Endothelial cell (in vitro differentiated cells): ENCODE measurements around the gene PAQR9. TPM values are rescaled to one million over a fixed set of nuclear protein-coding genes. Genes with fewer than 3 reads are reported as not detected.

Experiments
- DNase-seq: peaks from one replicate; pipeline ENCODE4 v3.0.0; 2021; ENCODE audit warnings: low spot score
- H3K27ac Mint-ChIP-seq: one replicate; pipeline ENCODE4 v1.8.0; 2021; ENCODE audit warnings: mixed read lengths, inconsistent platforms; ENCODE audit not compliant: unreplicated experiment
- H3K27me3 Mint-ChIP-seq: one replicate; pipeline ENCODE4 v1.8.0; 2021; ENCODE audit warnings: mild to moderate bottlenecking, moderate library complexity, mixed read lengths, inconsistent platforms; ENCODE audit not compliant: unreplicated experiment
- H3K36me3 Mint-ChIP-seq: one replicate; pipeline ENCODE4 v1.8.0; 2021; ENCODE audit warnings: mild to moderate bottlenecking, low read depth, mixed read lengths, inconsistent platforms; ENCODE audit not compliant: unreplicated experiment
- H3K4me1 Mint-ChIP-seq: one replicate; pipeline ENCODE4 v1.8.0; 2021; ENCODE audit warnings: mild to moderate bottlenecking, mixed read lengths, inconsistent platforms; ENCODE audit not compliant: unreplicated experiment
- H3K4me3 Mint-ChIP-seq: one replicate; pipeline ENCODE4 v1.8.0; 2021; ENCODE audit warnings: mild to moderate bottlenecking, mixed read lengths, inconsistent platforms; ENCODE audit not compliant: unreplicated experiment
- H3K9me3 Mint-ChIP-seq: one replicate; pipeline ENCODE4 v1.8.0; 2021; ENCODE audit warnings: mixed read lengths, inconsistent platforms; ENCODE audit not compliant: unreplicated experiment
- total RNA-seq: library from RNA; stranded (reverse); fragmentation: NEBNext Ultra II Directional; extraction: Animal tissue kit (Norgen Biotek cat#: 25700); gene quantifications from one replicate; pipeline ENCODE4 v1.2.1, GENCODE V29; 2021; ENCODE audit not compliant: unreplicated experiment
- TF ChIP-seq, protein P1 (sequence below): fragments of 200-600 bp; sonication (generic); IDR thresholded peaks from one replicate; pipeline ENCODE4 v1.5.0; 2021; ENCODE audit warnings: antibody characterized with exemption; ENCODE audit not compliant: unreplicated experiment

The PAQR9 gene
- total RNA-seq, 1 donor from 2014 or later: not detected

DNA sequence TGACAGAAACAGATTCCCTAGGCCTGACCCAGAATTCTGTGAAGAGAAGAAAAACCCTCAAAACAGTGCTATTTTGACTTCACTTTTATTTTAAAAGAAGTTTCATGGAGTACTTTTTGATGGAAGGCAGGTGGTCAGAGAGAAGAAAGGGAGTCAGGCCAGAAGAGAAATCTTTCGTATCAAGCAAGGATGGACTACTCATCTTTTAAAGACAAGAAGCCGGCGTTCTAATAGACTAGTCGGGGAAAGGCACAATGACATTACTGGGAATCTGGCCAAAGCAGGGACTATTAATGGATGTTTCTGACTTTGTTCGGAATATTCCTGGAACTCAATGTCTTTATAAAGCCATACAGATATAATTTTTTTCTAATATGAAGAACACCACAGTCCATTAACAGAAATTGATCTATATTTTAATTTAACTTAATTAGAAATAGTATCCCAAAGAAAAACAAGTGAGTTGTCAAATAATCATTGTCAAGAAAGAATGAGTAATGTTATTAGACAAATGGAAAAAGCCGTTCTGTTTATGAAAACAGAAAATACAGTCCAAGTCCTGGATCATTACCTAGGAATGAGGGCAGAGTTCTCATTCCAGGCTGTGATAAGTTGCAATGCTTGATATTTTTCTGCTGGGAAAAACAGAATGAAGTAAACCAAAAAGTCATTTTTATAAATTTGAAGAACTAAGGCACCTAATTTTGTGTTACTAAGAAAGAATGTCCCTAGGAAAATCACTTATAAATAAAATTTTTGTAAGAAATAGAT lies 50.9 kb downstream of the PAQR9 start:
- DNase-seq: no peak
- no peaks in the 10 kb centered on the region for H3K9me3 Mint-ChIP-seq

More for the DNA sequence above, 50.9 kb downstream of the PAQR9 start:
- TF ChIP-seq, protein P1, sequence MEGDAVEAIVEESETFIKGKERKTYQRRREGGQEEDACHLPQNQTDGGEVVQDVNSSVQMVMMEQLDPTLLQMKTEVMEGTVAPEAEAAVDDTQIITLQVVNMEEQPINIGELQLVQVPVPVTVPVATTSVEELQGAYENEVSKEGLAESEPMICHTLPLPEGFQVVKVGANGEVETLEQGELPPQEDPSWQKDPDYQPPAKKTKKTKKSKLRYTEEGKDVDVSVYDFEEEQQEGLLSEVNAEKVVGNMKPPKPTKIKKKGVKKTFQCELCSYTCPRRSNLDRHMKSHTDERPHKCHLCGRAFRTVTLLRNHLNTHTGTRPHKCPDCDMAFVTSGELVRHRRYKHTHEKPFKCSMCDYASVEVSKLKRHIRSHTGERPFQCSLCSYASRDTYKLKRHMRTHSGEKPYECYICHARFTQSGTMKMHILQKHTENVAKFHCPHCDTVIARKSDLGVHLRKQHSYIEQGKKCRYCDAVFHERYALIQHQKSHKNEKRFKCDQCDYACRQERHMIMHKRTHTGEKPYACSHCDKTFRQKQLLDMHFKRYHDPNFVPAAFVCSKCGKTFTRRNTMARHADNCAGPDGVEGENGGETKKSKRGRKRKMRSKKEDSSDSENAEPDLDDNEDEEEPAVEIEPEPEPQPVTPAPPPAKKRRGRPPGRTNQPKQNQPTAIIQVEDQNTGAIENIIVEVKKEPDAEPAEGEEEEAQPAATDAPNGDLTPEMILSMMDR: no peak
- no peaks in the 10 kb centered on the region for H3K36me3 Mint-ChIP-seq
- H3K27me3 Mint-ChIP-seq: peaks cover 3% of the 10 kb centered on the region
- H3K4me3 Mint-ChIP-seq: no peak overlapping the region
- peaks cover 9% of the 10 kb centered on the region for H3K4me1 Mint-ChIP-seq
- H3K27ac Mint-ChIP-seq: no peak overlapping the region

Other genes with a start within 250 kb of the PAQR9 start
- gene TRPC1, start 239.6 kb downstream of the PAQR9 start, total RNA-seq: 19.0 TPM
- 1.8 TPM for gene PCOLCE2, start 74.6 kb downstream of the PAQR9 start, total RNA-seq
- gene U2SURP, start 37.9 kb upstream of the PAQR9 start, total RNA-seq: 86.1 TPM
- 12.9 TPM for gene CHST2, start 156.1 kb upstream of the PAQR9 start, total RNA-seq